ENCODE data around the gene AIPL1.

Gene AIPL1

DNA sequence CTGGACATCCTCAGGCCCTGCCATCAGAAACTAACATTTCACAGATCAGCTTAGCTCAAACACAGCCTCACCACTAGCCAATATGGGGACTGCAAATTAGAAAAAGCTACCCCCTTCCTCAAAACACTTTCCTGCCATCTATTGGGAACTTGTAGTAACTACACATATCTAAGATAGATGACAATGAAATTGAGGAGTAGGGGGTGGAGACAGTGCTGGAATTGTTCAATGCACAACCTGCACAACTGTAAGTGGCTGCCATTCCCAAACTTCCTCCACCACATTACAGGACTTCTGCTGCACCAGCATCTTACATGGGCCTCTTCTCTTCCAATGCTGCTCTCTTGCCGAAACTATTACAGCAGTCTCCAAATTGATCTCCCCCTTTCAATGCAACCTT lies 21.9 kb downstream of the AIPL1 start:
- no peak for DNase-seq

- DNase-seq: no peak
Measured at GRCh38 chr17:6408735-6409134, 26.2 kb downstream of the AIPL1 start.

- no peak for DNase-seq
Measured at GRCh38 chr17:6408276-6408675, 26.6 kb downstream of the AIPL1 start.

DNA sequence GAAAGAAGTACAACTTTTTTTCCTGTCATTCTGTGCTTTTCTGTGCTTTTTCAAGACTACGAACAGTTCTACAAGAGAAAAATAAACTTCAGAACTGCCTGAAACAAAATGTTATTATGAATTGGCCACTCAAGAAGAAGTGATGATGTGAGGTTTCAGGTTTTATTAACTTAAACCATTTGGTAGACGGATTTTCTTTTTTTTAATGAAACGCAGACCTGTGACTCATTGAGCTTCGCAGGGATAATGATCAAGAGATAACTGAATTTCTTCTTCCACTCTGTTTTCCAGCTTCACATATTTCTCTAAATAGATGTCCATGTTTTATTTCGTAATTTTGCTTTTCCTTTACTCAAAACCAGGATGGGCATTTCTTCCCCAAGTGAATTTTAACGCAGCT lies 32.7 kb downstream of the AIPL1 start:
- no peak for DNase-seq

GRCh38 chr17:6398955-6399354 lies 36.0 kb downstream of the AIPL1 start:
- no peak for DNase-seq

DNA sequence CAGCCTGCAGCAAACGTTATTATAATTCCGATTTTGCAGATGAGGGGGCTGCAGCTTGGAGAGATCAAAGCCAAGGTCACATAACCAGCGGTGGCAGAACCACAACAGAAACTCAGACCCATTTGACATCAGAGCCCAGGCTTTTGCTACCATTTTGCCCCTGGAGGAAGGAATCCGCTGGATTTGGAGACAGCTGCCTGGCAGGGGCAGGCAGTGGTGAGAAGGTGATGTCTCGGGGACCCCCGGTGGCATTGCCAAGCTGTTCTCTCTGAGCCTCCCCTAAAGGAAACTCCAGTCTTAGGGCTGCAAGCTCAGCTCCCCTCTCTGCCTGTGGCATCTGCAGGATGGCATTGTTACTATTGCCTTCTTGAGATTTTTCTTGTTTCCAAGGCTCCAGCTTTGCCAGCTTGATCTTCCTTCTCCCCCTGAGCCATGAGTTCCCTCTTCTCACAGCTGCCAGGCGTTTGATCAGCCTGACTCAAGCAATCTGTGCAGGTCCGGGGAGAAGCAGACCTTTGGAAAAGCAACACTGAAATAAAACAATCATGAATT lies 40.8 kb downstream of the AIPL1 start:
- DNase-seq: no peak

GRCh38 chr17:6393351-6393952 lies 41.5 kb downstream of the AIPL1 start:
- no peak for DNase-seq

- DNase-seq: no peak
Measured at GRCh38 chr17:6392609-6393350, 42.1 kb downstream of the AIPL1 start.

DNA sequence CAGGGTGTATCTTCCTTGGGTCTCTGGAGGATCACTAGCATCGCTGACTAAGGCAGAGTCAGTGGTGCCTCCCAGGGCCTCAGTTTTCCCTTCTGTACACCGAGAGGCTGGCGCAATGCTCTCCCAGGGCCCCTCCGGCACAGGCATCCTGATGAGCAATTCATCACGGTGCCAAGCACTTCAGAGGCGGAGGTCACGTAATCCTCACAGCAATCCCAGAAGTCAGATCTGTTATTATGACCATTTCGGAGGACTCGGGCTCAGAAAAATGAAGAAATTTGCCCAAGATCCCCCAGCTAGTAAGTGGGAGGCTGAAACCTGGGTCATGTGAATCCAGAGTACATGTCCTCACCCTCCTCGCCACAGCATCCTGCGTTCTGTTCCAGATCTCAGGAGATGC lies 46.5 kb downstream of the AIPL1 start:
- no peak for DNase-seq

DNA sequence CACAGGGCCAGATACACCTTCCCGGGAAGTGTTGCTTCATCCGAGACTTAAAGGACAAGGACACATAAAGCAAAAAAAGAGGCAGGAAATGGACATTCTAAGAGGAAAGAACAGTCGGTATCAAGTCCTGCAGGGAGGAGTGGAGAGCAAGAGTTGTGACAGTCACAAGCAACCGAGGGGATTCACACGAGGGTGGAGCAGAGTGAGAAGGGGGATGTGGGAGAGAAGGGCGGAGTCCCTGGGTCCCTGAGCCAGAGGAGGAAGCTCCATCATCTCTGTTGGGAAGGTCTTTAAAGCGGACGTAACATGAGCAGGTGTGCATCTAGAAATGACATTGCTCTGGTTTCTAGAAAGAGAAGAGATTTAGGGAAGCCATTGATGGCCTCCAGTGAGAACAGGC lies 47.1 kb downstream of the AIPL1 start:
- no peak for DNase-seq

DNA sequence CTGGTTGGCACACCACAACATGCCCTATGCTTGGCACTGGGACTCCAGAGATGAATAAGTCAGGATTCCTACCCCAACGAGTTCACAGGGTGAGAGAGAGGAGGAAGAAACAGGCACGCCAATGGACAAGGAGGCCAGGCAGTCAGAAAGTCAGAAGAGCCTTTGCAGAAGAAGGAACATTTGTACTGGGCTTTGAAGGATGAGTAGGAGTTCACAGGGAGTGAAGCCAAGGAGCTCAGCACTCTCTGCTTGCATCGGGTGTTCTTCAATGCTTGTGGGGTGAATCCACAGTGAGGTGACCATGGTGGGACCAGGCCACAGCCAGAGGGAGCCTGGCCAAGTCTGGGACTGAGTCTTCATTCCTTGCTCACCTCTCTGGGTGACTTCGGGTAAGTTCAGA lies 47.5 kb downstream of the AIPL1 start:
- DNase-seq: no peak

- DNase-seq: no peak
Measured at GRCh38 chr17:6386041-6386630, 48.8 kb downstream of the AIPL1 start.

DNA sequence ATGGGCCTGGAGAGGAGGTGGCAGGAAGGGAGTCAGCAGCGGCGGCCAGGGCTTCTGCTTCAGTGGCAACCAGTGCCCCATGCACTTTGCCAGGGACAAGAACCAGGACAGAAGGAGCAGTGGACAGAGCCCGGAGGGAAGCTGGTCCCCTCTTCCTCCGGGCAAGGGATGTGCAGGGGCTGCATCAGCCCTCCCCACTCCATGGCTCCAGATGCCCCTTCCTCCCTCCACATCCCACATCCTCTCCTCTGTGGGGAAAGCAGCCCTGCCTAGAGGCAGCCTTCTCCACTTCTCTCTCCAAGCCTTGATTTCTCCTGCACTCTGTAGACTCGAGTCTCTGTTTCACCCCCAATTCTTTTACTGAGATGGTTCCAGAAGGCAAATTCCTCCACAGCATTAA lies 50.4 kb downstream of the AIPL1 start:
- DNase-seq: no peak

- DNase-seq: no peak
Measured at GRCh38 chr17:6381526-6382465, 53.1 kb downstream of the AIPL1 start.

- DNase-seq: no peak
Measured at GRCh38 chr17:6380915-6381438, 53.9 kb downstream of the AIPL1 start.

DNA sequence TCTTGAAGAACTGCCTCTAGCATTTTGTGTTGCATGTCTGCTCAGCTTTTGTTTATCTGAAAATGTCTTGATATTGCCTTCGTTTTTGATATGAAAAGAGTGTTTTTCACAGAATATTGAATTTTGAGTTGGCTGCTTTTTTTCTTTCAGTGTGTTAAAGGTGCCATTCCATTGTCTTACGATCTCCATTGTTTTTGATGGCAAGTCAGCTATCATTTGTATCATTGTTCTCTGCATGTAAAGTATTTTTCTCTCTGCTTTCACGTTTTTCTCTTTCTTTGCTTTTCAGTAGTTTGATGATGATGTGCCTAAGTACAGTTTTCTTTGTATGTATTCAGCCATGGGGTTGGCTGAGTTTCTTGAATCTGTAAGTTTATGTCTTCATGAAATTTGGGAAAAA lies 57.0 kb downstream of the AIPL1 start:
- no peak for DNase-seq

DNA sequence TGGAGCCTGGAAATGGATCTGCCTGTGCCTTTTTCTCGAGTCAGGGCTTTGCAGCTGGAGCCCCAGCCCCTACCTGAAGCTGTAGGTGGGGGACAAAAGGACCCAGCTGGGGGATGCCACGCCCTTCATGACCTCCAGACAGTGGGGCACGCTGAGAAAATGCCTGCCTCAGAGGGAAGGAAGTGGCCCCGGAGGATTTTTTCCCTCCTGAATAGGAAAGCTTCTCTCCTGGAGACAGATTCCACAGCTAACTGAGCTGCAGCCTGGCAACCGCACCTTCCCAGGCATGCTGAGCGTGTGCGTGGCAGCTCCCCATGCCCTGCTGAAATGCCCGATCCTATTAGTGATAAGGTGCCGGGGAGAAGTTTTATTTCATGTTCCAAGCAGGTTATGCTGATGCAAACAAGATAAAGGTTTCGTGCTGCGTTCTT lies 58.0 kb downstream of the AIPL1 start:
- no peak for DNase-seq

GRCh38 chr17:6374761-6375312 lies 60.1 kb downstream of the AIPL1 start:
- no peak for DNase-seq

- DNase-seq: no peak
Measured at GRCh38 chr17:6374271-6374691, 60.6 kb downstream of the AIPL1 start.
